HCT116 (cell line): Measurements from ENCODE around the gene UBE2E3. TPM values are rescaled to one million over a fixed set of nuclear protein-coding genes. Genes with fewer than 3 reads are reported as not detected.

Source experiments
- ATAC-seq: fragments of 200-7000 bp; cut with Tn5 transposase; 2 replicates; pipeline ENCODE4 v1.9.1; 2020; ENCODE audit warnings: mild to moderate bottlenecking, moderate library complexity
- BruUV-seq: library from RNA; stranded (reverse); fragments of 400-500 nt; replicated peaks from 2 replicates; lab custom pipeline; 2021; lab: Mats Ljungman, UMichigan
- CTCF ChIA-PET: fragments of 300-600 bp; sonication (Branson Sonifier 250); formaldehyde crosslinking; loops from one replicate; lab custom pipeline; 2021; ENCODE audit warnings: antibody characterized with exemption; lab: Charles Lee
- POLR2A ChIA-PET: fragments of 300-600, 350-600 bp; sonication (Branson Sonifier 250); formaldehyde crosslinking; loops from one replicate; lab custom pipeline; 2021; ENCODE audit warnings: antibody characterized with exemption; lab: Charles Lee
- RAD21 ChIA-PET, 2 experiments: fragments of 300-600 bp; sonication (Branson Sonifier 250); formaldehyde crosslinking; loops; one replicate each; lab custom pipeline; 2023; ENCODE audit warnings: low total read pairs in 2 of 2; ENCODE audit not compliant: uncharacterized antibody in 2 of 2, unreplicated experiment in 2 of 2, low non-redundant PET in 1 of 2; lab: Charles Lee
- DNase-seq: peaks from one replicate; pipeline ENCODE4 v3.0.0-alpha.2; 2010; ENCODE audit warnings: low read depth, low spot score
- H2AFZ ChIP-seq: fragments of 200-600 bp; shearing (Covaris generic), sonication (generic); 2 replicates; pipeline ENCODE4 v1.6.1; 2017; ENCODE audit warnings: low read depth, mixed run types, mixed read lengths, antibody characterized with exemption, low read length; ENCODE audit not compliant: poor library complexity, severe bottlenecking
- H3K27ac ChIP-seq: 2 replicates; pipeline ENCODE4 v1.5.1; 2012; ENCODE audit warnings: low read depth, low read length
- H3K27me3 ChIP-seq: fragments of 200-600 bp; sonication (generic); 2 replicates; pipeline ENCODE4 v1.6.1; 2016; ENCODE audit warnings: mixed run types, low read length, mixed read lengths; ENCODE audit not compliant: insufficient read depth
- H3K36me3 ChIP-seq, 2 experiments: fragments of 200-500 bp in 1 of 2; fragments of 200-600 bp in 1 of 2; sonication (Bioruptor generic) in 1 of 2; sonication (generic) in 1 of 2; 2 replicates each; pipeline versions ENCODE4 v1.5.1 to v1.6.1; 2014 to 2016; ENCODE audit warnings: low read length in 2 of 2, inconsistent platforms in 1 of 2, mixed read lengths in 1 of 2, mixed run types in 1 of 2; ENCODE audit not compliant: insufficient read depth in 2 of 2, control insufficient read depth in 1 of 2
- H3K4me1 ChIP-seq, 2 experiments: fragments of 200-600 bp in 1 of 2; sonication (generic) in 1 of 2; 2 replicates each; pipeline versions ENCODE4 v1.5.1 to v1.6.1; 2012 to 2017; ENCODE audit warnings: low read length in 2 of 2, inconsistent platforms in 1 of 2, mild to moderate bottlenecking in 1 of 2, mixed read lengths in 1 of 2, mixed run types in 1 of 2, moderate library complexity in 1 of 2; ENCODE audit not compliant: insufficient read depth in 2 of 2, control insufficient read depth in 1 of 2
- H3K4me2 ChIP-seq: fragments of 200-600 bp; sonication (generic); 2 replicates; pipeline ENCODE4 v1.6.1; 2017; ENCODE audit warnings: mixed run types, low read length, mixed read lengths
- H3K4me3 ChIP-seq, 2 experiments: fragments of 200-600 bp in 1 of 2; sonication (generic) in 1 of 2; replicated peaks in 1 of 2; 2 replicates each; pipeline ENCODE4 v1.5.1; 2011 to 2016; ENCODE audit warnings: low read length in 2 of 2, control low read depth in 1 of 2, low read depth in 1 of 2, mild to moderate bottlenecking in 1 of 2, mixed read lengths in 1 of 2, mixed run types in 1 of 2
- H3K79me2 ChIP-seq: fragments of 200-600 bp; sonication (generic); 2 replicates; pipeline ENCODE4 v1.6.1; 2017; ENCODE audit warnings: mild to moderate bottlenecking, mixed run types, low read length, moderate library complexity, mixed read lengths; ENCODE audit not compliant: insufficient read depth
- H3K9ac ChIP-seq: fragments of 200-600 bp; sonication (generic); 2 replicates; pipeline ENCODE4 v1.6.1; 2016; ENCODE audit warnings: low read length, mixed read lengths
- H3K9me2 ChIP-seq: fragments of 200-600 bp; sonication (generic), shearing (Covaris generic); 2 replicates; pipeline ENCODE4 v1.6.1; 2017; ENCODE audit warnings: mixed run types, mild to moderate bottlenecking, moderate library complexity; ENCODE audit not compliant: insufficient read depth
- H3K9me3 ChIP-seq, 2 experiments: fragments of 200-500 bp in 1 of 2; fragments of 200-600 bp in 1 of 2; sonication (Bioruptor generic) in 1 of 2; sonication (generic) in 1 of 2; 2 replicates each; pipeline ENCODE4 v1.6.1; 2014 to 2017; ENCODE audit warnings: low read length in 2 of 2, mixed read lengths in 2 of 2, inconsistent platforms in 1 of 2, low read depth in 1 of 2, mild to moderate bottlenecking in 1 of 2, mixed run types in 1 of 2, moderate library complexity in 1 of 2; ENCODE audit not compliant: control insufficient read depth in 1 of 2, insufficient read depth in 1 of 2
- H4K20me1 ChIP-seq: fragments of 200-600 bp; sonication (generic), shearing (Covaris generic); 2 replicates; pipeline ENCODE4 v1.6.1; 2017; ENCODE audit warnings: mixed run types, mild to moderate bottlenecking, moderate library complexity; ENCODE audit not compliant: insufficient read depth
- CEBPB ChIP-seq: IDR thresholded peaks from 2 replicates; pipeline ENCODE4 v1.6.1; 2012; ENCODE audit warnings: low read depth
- EGR1 ChIP-seq: IDR thresholded peaks from 2 replicates; pipeline ENCODE4 v1.6.1; 2012; ENCODE audit warnings: low read depth
- EZH2 ChIP-seq: fragments of 200-600 bp; sonication (generic); IDR thresholded peaks from 2 replicates; pipeline ENCODE4 v1.6.1; 2017; ENCODE audit warnings: antibody characterized with exemption, mixed run types
- EZH2phosphoT487 ChIP-seq: fragments of 200-600 bp; IDR thresholded peaks from 2 replicates; pipeline ENCODE4 v1.6.1; 2018; ENCODE audit warnings: antibody characterized with exemption, borderline replicate concordance
- FOSL1 ChIP-seq: IDR thresholded peaks from 2 replicates; pipeline ENCODE4 v1.6.1; 2012; ENCODE audit warnings: low read depth
- POLR2A ChIP-seq: IDR thresholded peaks from 2 replicates; pipeline ENCODE4 v1.7.0; 2011; ENCODE audit warnings: borderline replicate concordance; ENCODE audit not compliant: insufficient read depth, insufficient read length; ENCODE audit errors: extremely low read depth
- intact Hi-C: fragments of 100-400 bp; cut with micrococcal nuclease; formaldehyde crosslinking; loops from 2 replicates; pipeline ENCODE4 v1.10.0; 2022
- total RNA-seq: library from RNA; stranded (reverse); gene quantifications from one replicate; pipeline ENCODE4 v1.2.1, GENCODE V29; 2021; ENCODE audit not compliant: unreplicated experiment
- TF ChIP-seq, protein P1 (sequence below): IDR thresholded peaks from 2 replicates; pipeline ENCODE4 v1.6.1; 2012

Gene UBE2E3
- total RNA-seq, 1 experiment from 2014 or later = 64.2 TPM

DNA sequence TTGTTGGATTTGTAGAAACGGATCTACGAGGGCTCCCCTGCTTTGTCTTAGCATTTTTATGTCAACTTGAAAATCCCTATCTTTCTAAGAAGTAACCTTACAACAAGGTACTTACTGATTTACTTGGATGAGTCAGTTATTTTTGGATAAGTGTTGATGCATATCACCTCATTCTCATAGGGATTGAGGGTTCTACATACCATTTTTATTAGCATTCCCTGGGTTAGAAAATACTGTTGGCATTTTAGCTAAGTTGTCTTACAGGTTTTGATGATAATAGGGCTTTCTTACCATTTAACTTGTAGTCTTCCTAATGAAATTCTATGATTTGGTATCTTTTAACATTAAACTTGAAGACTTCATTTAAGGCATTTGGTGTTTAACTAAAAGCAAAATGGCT, 125.2 kb downstream of the UBE2E3 start:
- RAD21 ChIA-PET = interaction anchor here in 1 of 2 experiments (0.8 kb wide), 1 partner anchor 610 kb away, joined by 3 read pairs; no protein-coding TSS in a partner anchor
- intact Hi-C loops = loop anchor here (10.0 kb wide), 1 partner anchor 969 kb away; no protein-coding TSS in a partner anchor
- H3K9me3 ChIP-seq = no peaks in the 10 kb centered on the region
- H3K27me3 ChIP-seq = no peaks in the 10 kb centered on the region
- H2AFZ ChIP-seq = peak overlapping the region; percentile 89
- peaks cover 28 to 47% of the 10 kb centered on the region in 2 experiments for H3K4me1 ChIP-seq
- H4K20me1 ChIP-seq = no peaks in the 10 kb centered on the region
- CTCF ChIA-PET = interaction anchor here (0.6 to 4.3 kb wide), 8 partner anchors 10 to 1544 kb away, joined by 3 to 35 read pairs (median 4); no protein-coding TSS in a partner anchor
- H3K4me3 ChIP-seq = no peak overlapping the region
- no peaks in the 10 kb centered on the region for H3K36me3 ChIP-seq
- POLR2A ChIA-PET = no interaction called here
- H3K9ac ChIP-seq = no peak overlapping the region
- no peak for TF ChIP-seq EGR1
- TF ChIP-seq, protein P1, sequence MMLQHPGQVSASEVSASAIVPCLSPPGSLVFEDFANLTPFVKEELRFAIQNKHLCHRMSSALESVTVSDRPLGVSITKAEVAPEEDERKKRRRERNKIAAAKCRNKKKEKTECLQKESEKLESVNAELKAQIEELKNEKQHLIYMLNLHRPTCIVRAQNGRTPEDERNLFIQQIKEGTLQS = no peak
- no peak for TF ChIP-seq CEBPB
- no peak for TF ChIP-seq FOSL1
- no peak for TF ChIP-seq EZH2
- TF ChIP-seq, all 23 proteins: peak for 0
- no peak for ATAC-seq
- no peak for DNase-seq
- no peak overlapping the region for H3K27ac ChIP-seq
- BruUV-seq = no TSS peak
- no peaks in the 10 kb centered on the region for H3K79me2 ChIP-seq
- H3K9me2 ChIP-seq = no peaks in the 10 kb centered on the region
- H3K4me2 ChIP-seq = peak overlapping the region; percentile 77; the same call in 1 of the 2 replicates

DNA sequence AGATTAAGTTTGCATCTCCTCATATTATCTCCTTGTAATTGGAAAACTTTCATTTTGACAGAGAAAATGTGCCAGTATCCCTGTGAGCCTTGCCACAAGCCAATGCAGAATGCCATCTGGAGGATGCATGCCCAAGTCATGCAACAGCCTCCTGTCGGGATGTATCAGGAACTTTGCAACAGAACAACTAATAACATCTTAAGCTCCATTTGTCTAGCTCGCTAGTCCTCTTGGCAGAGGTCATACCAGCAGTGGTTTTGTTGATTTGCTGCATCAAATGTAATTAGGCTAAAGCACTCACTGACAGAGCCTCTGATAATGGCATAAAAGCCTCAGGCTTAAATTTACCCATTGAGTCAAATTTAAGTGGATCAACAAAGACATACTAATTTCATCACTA, 125.8 kb downstream of the UBE2E3 start:
- TF ChIP-seq FOSL1 (no peak), POLR2A (no peak), EZH2phosphoT487 (no peak)
- no TSS peak for BruUV-seq
- Histone ChIP-seq H3K4me3 (no peak overlapping the region), H3K36me3 (no peaks in the 10 kb centered on the region), H3K27ac (peak overlapping the region; percentile 63; the same call in 1 of the 2 replicates), H3K9me2 (no peaks in the 10 kb centered on the region), H3K9me3 (no peaks in the 10 kb centered on the region), H3K9ac (no peak overlapping the region), H3K27me3 (no peaks in the 10 kb centered on the region), H3K4me1 (peaks cover 28 to 47% of the 10 kb centered on the region in 2 experiments), H4K20me1 (no peaks in the 10 kb centered on the region), H3K79me2 (no peaks in the 10 kb centered on the region), H2AFZ (no peak overlapping the region), H3K4me2 (peak overlapping the region; percentile 77)
- no peak for DNase-seq
- no peak for ATAC-seq
- ChIA-PET CTCF (interaction anchor here (2.5 to 4.3 kb wide), 2 partner anchors 360 to 609 kb away, joined by 18 to 35 read pairs; no protein-coding TSS in a partner anchor), POLR2A (no interaction called here), RAD21 (no interaction called here)
- intact Hi-C loops = loop anchor here (10.0 kb wide), 1 partner anchor 969 kb away; no protein-coding TSS in a partner anchor
